ENCODE results near the gene HSPA1L.
"Not testable (repeated sequence)": the region's sequence is repeated elsewhere in the genome, so short reads cannot be mapped to it uniquely, and the experiment has no call there.

HSPA1L gene

GRCh38 chr6:31813465-31813849 is 1.6 kb downstream of the HSPA1L start:
- DNase-seq (ENCODE audit: low read depth in 2 of 2): no peak

GRCh38 chr6:31811645-31812044 is 3.4 kb downstream of the HSPA1L start:
- no peak for DNase-seq (ENCODE audit: low read depth in 2 of 2)

GRCh38 chr6:31808599-31808998 is 6.5 kb downstream of the HSPA1L start:
- DNase-seq (ENCODE audit: low read depth in 2 of 2): not testable (repeated sequence)

- peak; percentile 96 to 98 for DNase-seq (ENCODE audit: low read depth in 2 of 2)
Observed at GRCh38 chr6:31806470-31807272, 8.4 kb downstream of the HSPA1L start, which contains the start of gene LSM2. Gene LSM2, minus strand, starts transcription at chr6:31806966. Its CDS starts 209 bp downstream, at chr6:31806757.

- no peak for DNase-seq (ENCODE audit: low read depth in 2 of 2)
Observed at GRCh38 chr6:31805939-31806469, 9.1 kb downstream of the HSPA1L start.

GRCh38 chr6:31801031-31801927 is 13.8 kb downstream of the HSPA1L start:
- not testable (repeated sequence) for DNase-seq (ENCODE audit: low read depth in 2 of 2)

- no peak for DNase-seq (ENCODE audit: low read depth in 2 of 2)
Observed at GRCh38 chr6:31799781-31800180, 15.3 kb downstream of the HSPA1L start.

- DNase-seq (ENCODE audit: low read depth in 2 of 2): no peak
Observed at GRCh38 chr6:31797588-31797987, 17.5 kb downstream of the HSPA1L start.

GRCh38 chr6:31796993-31797385 is 18.1 kb downstream of the HSPA1L start:
- no peak for DNase-seq (ENCODE audit: low read depth in 2 of 2)

GRCh38 chr6:31795616-31796298 is 19.3 kb downstream of the HSPA1L start, which contains the start of gene VARS1:
Gene VARS1, minus strand, starts transcription at chr6:31795752. Its CDS starts 535 bp downstream, at chr6:31795217.
- DNase-seq (ENCODE audit: low read depth in 2 of 2): peak; percentile 83 to 85

GRCh38 chr6:31794866-31795615 is 20.0 kb downstream of the HSPA1L start:
- no peak for DNase-seq (ENCODE audit: low read depth in 2 of 2)

- no peak for DNase-seq (ENCODE audit: low read depth in 2 of 2)
Observed at GRCh38 chr6:31794294-31794865, 20.7 kb downstream of the HSPA1L start.

GRCh38 chr6:31793927-31794245 is 21.2 kb downstream of the HSPA1L start:
- DNase-seq (ENCODE audit: low read depth in 2 of 2): not testable (repeated sequence)

GRCh38 chr6:31792761-31793171 is 22.3 kb downstream of the HSPA1L start:
- no peak for DNase-seq (ENCODE audit: low read depth in 2 of 2)

- no peak for DNase-seq (ENCODE audit: low read depth in 2 of 2)
Observed at GRCh38 chr6:31792090-31792374, 23.1 kb downstream of the HSPA1L start.

- peak in 1 of 2 donors; percentile 40 for DNase-seq (ENCODE audit: low read depth in 2 of 2)
Observed at GRCh38 chr6:31791324-31792089, 23.6 kb downstream of the HSPA1L start.

- DNase-seq (ENCODE audit: low read depth in 2 of 2): no peak
Observed at GRCh38 chr6:31785475-31785874, 29.6 kb downstream of the HSPA1L start.

- no peak for DNase-seq (ENCODE audit: low read depth in 2 of 2)
Observed at GRCh38 chr6:31784098-31784925, 30.8 kb downstream of the HSPA1L start.

- DNase-seq (ENCODE audit: low read depth in 2 of 2): no peak
Observed at GRCh38 chr6:31782126-31782855, 32.8 kb downstream of the HSPA1L start.
